T-helper 1 cell (primary cell): ENCODE data around the gene TDRD10.
"Not testable (repeated sequence)": the region's sequence is repeated elsewhere in the genome, so short reads cannot be mapped to it uniquely, and the experiment has no call there.

Source experiments
- DNase-seq, 5 donors: peaks; one replicate each; pipeline ENCODE4 v3.0.0-alpha.2; 2012 to 2020

TDRD10 gene

DNA sequence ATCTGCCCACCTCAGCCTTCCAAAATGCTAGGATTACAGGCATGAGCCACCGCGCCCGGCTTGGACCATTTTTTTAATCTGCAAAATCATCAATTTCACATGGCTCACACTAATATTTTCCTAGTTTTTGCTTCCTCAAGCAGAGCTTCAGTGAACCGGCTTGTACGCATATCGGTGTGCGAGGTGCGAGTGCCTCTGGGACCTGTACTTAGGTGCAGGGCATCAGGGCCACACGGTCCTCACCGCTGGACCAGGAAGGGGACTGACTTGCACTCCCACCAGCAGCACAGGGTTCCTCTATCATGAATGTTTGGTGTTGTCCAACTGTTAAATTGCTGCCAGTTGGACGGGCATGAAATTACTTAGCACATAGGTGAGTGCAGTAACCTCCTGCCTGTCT, 15.6 kb downstream of the TDRD10 start:
- no peak for DNase-seq

DNA sequence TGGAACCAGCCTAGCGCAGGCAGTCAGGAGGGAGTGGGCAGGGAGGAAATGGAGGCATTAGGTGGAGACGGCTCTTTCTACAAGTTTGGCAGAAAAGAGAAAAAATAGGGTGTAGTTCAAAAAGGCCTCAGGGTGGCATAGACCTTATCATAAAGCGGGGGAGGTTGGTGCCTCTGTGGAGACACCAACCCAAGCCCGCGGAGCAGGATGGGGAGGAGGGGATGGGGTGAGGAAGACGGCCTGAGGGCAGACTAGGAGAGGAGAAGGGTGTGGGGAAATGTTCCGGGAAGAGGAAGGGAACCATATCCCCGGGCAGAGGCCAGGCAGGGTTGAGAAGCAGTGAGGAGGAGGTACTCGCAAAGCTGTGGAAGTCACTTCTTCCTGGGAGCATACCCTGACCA, 17.6 kb downstream of the TDRD10 start:
- no peak for DNase-seq

- DNase-seq = no peak
Measured at GRCh38 chr1:154520333-154520732, 18.3 kb downstream of the TDRD10 start.

DNA sequence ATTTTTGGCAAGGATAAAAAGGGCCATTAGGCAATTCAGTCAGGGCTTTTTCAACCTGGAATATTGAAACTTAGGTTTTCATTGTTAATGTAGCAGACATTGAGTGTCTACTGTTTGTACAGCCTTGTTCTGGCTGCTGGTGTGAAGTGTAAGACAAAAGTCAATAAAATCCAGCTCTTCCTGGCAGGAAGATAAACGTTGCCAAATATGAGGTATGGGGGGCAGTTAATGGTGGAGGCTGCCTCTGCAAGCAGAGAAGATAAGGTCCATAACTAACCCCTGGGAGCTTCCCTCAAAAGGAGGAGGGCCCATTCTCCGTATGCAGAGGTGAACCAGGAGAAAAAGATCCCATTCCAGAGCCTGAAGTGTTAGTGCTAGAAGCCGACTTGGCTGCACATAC, 19.7 kb downstream of the TDRD10 start:
- DNase-seq = no peak

- DNase-seq = no peak
Measured at GRCh38 chr1:154524881-154525280, 22.9 kb downstream of the TDRD10 start.

- no peak for DNase-seq
Measured at GRCh38 chr1:154527192-154527591, 25.2 kb downstream of the TDRD10 start.

- DNase-seq = no peak
Measured at GRCh38 chr1:154529308-154529707, 27.3 kb downstream of the TDRD10 start.

- DNase-seq = not testable (repeated sequence)
Measured at GRCh38 chr1:154531950-154532349, 29.9 kb downstream of the TDRD10 start.

DNA sequence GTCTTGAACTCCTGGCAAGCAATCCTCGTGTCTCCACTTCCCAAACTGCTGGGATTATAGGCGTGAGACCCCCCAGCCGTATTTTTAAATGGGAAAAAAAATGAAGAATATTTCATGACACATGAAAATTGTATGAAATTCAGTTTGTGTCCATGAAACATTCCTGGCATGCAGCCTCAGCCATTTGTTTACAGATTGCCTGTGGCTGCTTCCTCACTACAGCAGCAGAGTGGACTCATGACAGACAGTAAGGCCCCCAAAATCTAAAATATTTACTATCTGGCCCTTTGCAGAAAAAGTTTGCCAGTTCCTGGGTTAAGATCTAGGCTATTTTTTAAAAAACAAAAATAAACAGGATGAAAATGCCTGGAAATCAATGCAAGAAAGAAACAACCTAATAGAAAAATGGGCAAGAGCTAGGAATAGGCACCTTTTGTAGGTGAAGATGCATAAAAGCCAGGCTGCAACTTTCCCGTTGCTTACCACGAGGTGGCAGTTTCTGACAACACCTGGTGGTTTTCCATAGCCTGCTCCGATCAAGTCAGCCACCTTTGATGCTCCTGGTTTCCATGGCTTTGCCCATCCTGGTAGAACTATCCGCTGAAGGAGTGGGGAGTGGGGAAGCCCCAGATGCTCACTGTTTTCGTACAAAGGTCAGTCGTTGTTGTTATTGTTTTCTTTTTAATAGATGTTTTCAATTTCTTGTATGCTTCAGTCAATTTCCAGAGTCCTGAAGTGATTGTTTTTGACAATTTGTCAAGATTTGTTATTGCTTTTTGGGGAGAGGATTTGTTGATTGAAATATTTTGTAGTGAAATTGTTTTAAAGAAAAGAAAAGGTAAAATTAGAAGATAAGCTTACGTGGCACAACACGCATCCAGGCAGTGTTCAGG, 32.2 kb downstream of the TDRD10 start:
- DNase-seq = no peak

GRCh38 chr1:154536570-154536969, 34.6 kb downstream of the TDRD10 start:
- DNase-seq = no peak

DNA sequence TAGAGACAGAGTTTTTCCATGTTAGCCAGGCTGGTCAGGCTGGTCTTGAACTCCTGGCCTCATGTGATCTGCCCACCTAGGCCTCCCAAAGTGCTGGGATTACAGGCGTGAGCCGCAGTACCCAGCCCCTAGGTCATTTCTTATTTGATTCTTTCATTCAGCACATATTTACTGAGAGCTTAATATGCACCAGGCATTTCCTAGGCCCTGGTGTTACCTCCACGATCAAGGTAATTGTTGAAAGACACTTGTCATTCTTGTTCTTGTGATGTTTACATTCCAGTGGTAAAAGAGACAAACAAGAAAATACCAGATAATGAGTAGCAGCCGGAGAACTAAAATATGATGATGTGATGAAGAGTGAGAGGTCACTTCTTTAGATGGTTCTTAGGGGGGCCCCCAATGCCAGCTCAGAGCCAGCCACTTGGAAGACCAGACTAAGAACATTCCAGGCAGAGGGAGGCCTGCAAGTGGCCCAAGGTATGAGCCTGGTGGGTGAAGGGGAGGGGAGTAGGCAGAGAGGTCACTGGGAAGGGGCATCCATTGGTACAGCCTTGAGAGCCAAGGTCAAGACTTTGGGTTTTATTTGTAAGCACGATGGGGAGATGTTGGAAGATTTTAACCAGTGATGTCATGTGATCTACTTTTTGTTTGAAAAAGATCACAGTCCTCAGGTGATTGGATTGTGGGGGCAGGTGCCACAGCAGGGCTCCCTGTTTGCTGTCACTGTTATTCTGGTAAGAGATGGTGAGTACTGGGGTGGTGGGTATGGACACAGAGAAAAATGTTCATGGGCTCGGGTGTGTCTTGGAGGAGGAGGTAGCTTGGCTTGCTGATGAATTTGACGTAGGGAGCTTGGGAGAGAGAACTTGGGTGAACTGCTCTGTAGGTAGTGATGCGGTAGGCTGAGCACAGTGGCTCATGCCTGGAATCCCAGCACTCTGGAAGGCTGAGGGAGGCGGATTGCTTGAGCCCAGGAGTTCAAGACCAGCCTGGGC, 37.8 kb downstream of the TDRD10 start:
- no peak for DNase-seq

DNA sequence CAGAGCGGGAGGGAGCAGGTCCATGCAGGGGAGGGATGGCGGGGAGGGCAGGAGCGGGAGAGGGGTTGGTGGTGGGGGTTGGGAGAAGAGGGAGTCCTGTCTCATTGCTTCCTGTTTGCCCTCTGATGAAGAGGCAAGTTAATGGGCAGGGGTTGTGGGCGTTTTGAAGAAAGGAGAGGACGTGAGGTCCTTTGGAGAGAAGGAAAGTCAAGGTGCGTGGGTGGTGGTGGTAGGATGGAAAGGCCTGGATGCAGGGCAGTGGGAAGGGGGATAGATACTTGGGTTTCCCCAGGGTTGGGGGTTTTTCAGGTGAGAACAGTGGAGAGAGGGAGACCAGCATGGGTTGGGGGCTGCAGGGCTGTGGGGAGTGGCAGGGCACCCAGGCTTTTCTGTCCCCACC, 39.2 kb downstream of the TDRD10 start:
- no peak for DNase-seq

DNA sequence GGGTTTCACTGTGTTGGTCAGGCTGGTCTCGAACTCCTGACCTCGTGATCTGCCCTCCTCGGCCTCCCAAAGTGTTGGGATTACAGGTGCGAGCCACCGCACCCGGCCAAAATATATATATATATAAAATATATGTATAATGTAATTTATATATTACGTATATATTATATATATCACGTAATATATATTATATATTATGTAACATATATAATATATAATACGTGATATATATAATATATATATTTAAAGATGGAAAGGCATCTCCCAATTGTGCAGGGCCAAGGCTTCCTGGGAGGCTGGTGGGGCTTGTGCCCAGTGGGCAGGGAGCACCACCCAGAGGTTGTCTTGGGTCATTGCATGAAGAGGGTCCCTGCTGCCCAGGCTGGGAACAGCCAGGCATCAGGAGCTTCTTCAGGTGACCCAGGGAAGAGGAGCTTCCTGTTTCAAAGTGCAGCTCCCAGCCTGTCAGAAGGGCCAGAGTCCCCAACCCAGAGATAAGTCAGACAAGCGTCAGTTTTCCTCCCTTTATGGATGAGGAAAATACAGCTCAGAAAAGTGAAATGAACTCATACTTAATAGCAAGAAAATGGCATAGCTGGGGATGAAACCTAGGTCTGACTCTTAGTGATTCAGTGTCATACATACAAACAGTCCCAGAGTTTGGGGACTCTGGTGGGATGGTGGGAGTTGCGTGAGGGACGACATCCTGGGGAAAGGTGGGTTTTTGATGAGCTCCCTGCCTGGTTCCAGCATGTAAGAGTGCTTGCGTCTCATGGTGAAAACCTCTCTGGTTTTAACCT, 44.4 kb downstream of the TDRD10 start:
- DNase-seq = peak in 4 of 5 donors; percentile 28 to 56 (median 38)

- DNase-seq = no peak
Measured at GRCh38 chr1:154547105-154547732, 45.2 kb downstream of the TDRD10 start.

DNA sequence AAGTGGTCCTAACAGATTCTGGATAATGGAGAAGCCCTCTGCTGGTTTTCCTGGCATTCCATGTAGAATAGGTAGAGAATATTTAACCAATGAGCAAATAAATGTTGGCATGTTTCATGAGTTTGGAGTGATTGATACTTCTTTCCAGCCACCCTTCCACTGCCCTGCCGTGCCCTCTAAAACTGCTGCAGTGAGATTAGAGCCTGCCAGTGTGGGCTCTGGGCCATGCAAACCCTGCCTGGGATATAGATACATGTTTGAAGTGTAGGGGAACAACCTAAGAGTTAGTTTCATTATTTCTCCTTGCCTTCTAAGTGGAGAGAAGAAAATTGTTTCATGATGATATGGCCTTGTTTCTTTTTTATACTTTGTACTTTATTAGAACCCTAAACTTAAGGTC, 46.0 kb downstream of the TDRD10 start:
- no peak for DNase-seq

GRCh38 chr1:154549202-154549770, 47.3 kb downstream of the TDRD10 start:
- no peak for DNase-seq

- no peak for DNase-seq
Measured at GRCh38 chr1:154550070-154550469, 48.1 kb downstream of the TDRD10 start.

GRCh38 chr1:154550657-154551056, 48.6 kb downstream of the TDRD10 start:
- DNase-seq = no peak

- DNase-seq = no peak
Measured at GRCh38 chr1:154551474-154551873, 49.5 kb downstream of the TDRD10 start.

- DNase-seq = no peak
Measured at GRCh38 chr1:154552036-154552435, 50.0 kb downstream of the TDRD10 start.
